GM21528 (cell line): Measurements from ENCODE around the gene JUP.

Source experiments
- ATAC-seq: cut with Tn5 transposase; IDR thresholded peaks from one replicate; pipeline ENCODE4 v1.9.1; 2021; ENCODE audit warnings: mild to moderate bottlenecking, moderate library complexity; ENCODE audit not compliant: unreplicated experiment, low FRiP score

Gene JUP

GRCh38 chr17:41725134-41725533, 61.4 kb downstream of the JUP start:
- ATAC-seq = no peak

GRCh38 chr17:41724476-41725050, 61.9 kb downstream of the JUP start:
- no peak for ATAC-seq

- ATAC-seq = no peak
These were observed 62.6 kb downstream of the JUP start for GRCh38 chr17:41723801-41724475.

GRCh38 chr17:41722231-41722630, 64.3 kb downstream of the JUP start:
- no peak for ATAC-seq

- no peak for ATAC-seq
These were observed 68.2 kb downstream of the JUP start for GRCh38 chr17:41718287-41718645.

- ATAC-seq = no peak
These were observed 68.9 kb downstream of the JUP start for GRCh38 chr17:41717408-41718286.

GRCh38 chr17:41711669-41712400, 74.7 kb downstream of the JUP start, which contains the start of gene GAST:
Gene GAST, plus strand, starts transcription at chr17:41712331. Its CDS starts 3,106 bp downstream, at chr17:41715437.
- no peak for ATAC-seq

GRCh38 chr17:41710472-41711090, 75.9 kb downstream of the JUP start:
- no peak for ATAC-seq

GRCh38 chr17:41707803-41708669, 78.5 kb downstream of the JUP start:
- no peak for ATAC-seq

- ATAC-seq = no peak
These were observed 81.1 kb downstream of the JUP start for GRCh38 chr17:41705271-41705991.
